H9 (cell line): ENCODE data around the gene CCR5. TPM values are rescaled to one million over a fixed set of nuclear protein-coding genes. Genes with fewer than 3 reads are reported as not detected.

ENCODE experiments used
- DNase-seq: peaks from one replicate; pipeline ENCODE4 v3.0.0-alpha.2; 2017
- H2AFZ ChIP-seq: one replicate; pipeline ENCODE4 v1.6.1; 2013; ENCODE audit warnings: mild to moderate bottlenecking, low read length, control low read depth, moderate library complexity
- H2AK5ac ChIP-seq: 2 replicates; pipeline ENCODE4 v1.6.1; 2013; ENCODE audit warnings: low read length, control low read depth, mixed read lengths; ENCODE audit not compliant: insufficient read length
- H2BK120ac ChIP-seq: one replicate; pipeline ENCODE4 v1.6.1; 2013; ENCODE audit warnings: low read depth, mild to moderate bottlenecking, low read length, control low read depth, inconsistent platforms; ENCODE audit not compliant: poor library complexity, severe bottlenecking
- H2BK12ac ChIP-seq: 2 replicates; pipeline ENCODE4 v1.6.1; 2013; ENCODE audit warnings: low read length, control low read depth, mixed read lengths, low read depth; ENCODE audit not compliant: insufficient read length
- H2BK15ac ChIP-seq: 2 replicates; pipeline ENCODE4 v1.6.1; 2013; ENCODE audit warnings: low read depth, low read length, control low read depth
- H2BK20ac ChIP-seq: one replicate; pipeline ENCODE4 v1.6.1; 2013; ENCODE audit warnings: low read depth, mild to moderate bottlenecking, low read length, control low read depth, inconsistent platforms; ENCODE audit not compliant: poor library complexity, severe bottlenecking
- H2BK5ac ChIP-seq: 2 replicates; pipeline ENCODE4 v1.6.1; 2013; ENCODE audit warnings: low read length, control low read depth, mixed read lengths; ENCODE audit not compliant: insufficient read length
- H3K14ac ChIP-seq: 2 replicates; pipeline ENCODE4 v1.6.1; 2013; ENCODE audit warnings: low read length, control low read depth; ENCODE audit not compliant: insufficient read depth
- H3K18ac ChIP-seq: 2 replicates; pipeline ENCODE4 v1.6.1; 2013; ENCODE audit warnings: low read depth, mild to moderate bottlenecking, mixed read lengths, low read length, control low read depth; ENCODE audit not compliant: insufficient read length
- H3K23ac ChIP-seq: 2 replicates; pipeline ENCODE4 v1.6.1; 2013; ENCODE audit warnings: low read length, control low read depth, mixed read lengths, low read depth; ENCODE audit not compliant: insufficient read length
- H3K23me2 ChIP-seq: 2 replicates; pipeline ENCODE4 v1.6.1; 2013; ENCODE audit warnings: low read depth, mild to moderate bottlenecking, mixed read lengths, low read length, control low read depth; ENCODE audit not compliant: insufficient read length, poor library complexity, severe bottlenecking
- H3K27ac ChIP-seq: 2 replicates; pipeline ENCODE4 v1.5.1; 2013; ENCODE audit warnings: low read length, control low read depth, mixed read lengths, low read depth; ENCODE audit not compliant: insufficient read length
- H3K27me3 ChIP-seq: 2 replicates; pipeline ENCODE4 v1.6.1; 2013; ENCODE audit warnings: low read length, control low read depth, inconsistent platforms; ENCODE audit not compliant: insufficient read depth
- H3K4ac ChIP-seq: 2 replicates; pipeline ENCODE4 v1.6.1; 2013; ENCODE audit warnings: low read depth, mild to moderate bottlenecking, control low read depth, inconsistent platforms, low read length, moderate library complexity
- H3K4me1 ChIP-seq: 2 replicates; pipeline ENCODE4 v1.6.1; 2013; ENCODE audit warnings: low read length, control low read depth, inconsistent platforms; ENCODE audit not compliant: insufficient read depth
- H3K4me2 ChIP-seq: 2 replicates; pipeline ENCODE4 v1.6.1; 2013; ENCODE audit warnings: low read length, control low read depth, mixed read lengths; ENCODE audit not compliant: insufficient read length, insufficient read depth
- H3K56ac ChIP-seq: 2 replicates; pipeline ENCODE4 v1.6.1; 2013; ENCODE audit warnings: low read depth, mild to moderate bottlenecking, mixed read lengths, low read length, control low read depth; ENCODE audit not compliant: insufficient read length
- H3K79me1 ChIP-seq: 2 replicates; pipeline ENCODE4 v1.6.1; 2013; ENCODE audit warnings: low read depth, mild to moderate bottlenecking, moderate library complexity, low read length, control low read depth, inconsistent platforms; ENCODE audit not compliant: insufficient read depth, poor library complexity, severe bottlenecking
- H3K79me2 ChIP-seq: 2 replicates; pipeline ENCODE4 v1.6.1; 2013; ENCODE audit warnings: low read length, control low read depth, inconsistent platforms; ENCODE audit not compliant: insufficient read depth
- H3K9ac ChIP-seq: 2 replicates; pipeline ENCODE4 v1.6.1; 2013; ENCODE audit warnings: low read length, control low read depth, mixed read lengths; ENCODE audit not compliant: insufficient read length; ENCODE audit errors: extremely low read depth
- H3K9me3 ChIP-seq: one replicate; pipeline ENCODE4 v1.6.1; 2013; ENCODE audit warnings: low read depth, low read length, inconsistent platforms; ENCODE audit not compliant: control insufficient read depth
- H3T11ph ChIP-seq: one replicate; pipeline ENCODE4 v1.6.1; 2013; ENCODE audit warnings: mild to moderate bottlenecking, low read length, control low read depth, inconsistent platforms
- H4K20me1 ChIP-seq: one replicate; pipeline ENCODE4 v1.6.1; 2013; ENCODE audit not compliant: control insufficient read depth, insufficient read length, insufficient read depth
- H4K5ac ChIP-seq: 2 replicates; pipeline ENCODE4 v1.6.1; 2013; ENCODE audit warnings: low read depth, mild to moderate bottlenecking, mixed read lengths, low read length, control low read depth; ENCODE audit not compliant: insufficient read length
- H4K8ac ChIP-seq: replicated peaks from 2 replicates; pipeline ENCODE4 v1.6.1; 2013; ENCODE audit warnings: low read length, control low read depth, mixed read lengths, low read depth; ENCODE audit not compliant: insufficient read length
- H4K91ac ChIP-seq: 2 replicates; pipeline ENCODE4 v1.6.1; 2013; ENCODE audit warnings: low read depth, mild to moderate bottlenecking, moderate library complexity, mixed read lengths, low read length, control low read depth; ENCODE audit not compliant: insufficient read length
- H3K27ac Mint-ChIP-seq, 3 experiments: 2 replicates in 2 of 3; 3 replicates in 1 of 3; pipeline ENCODE4 v1.8.0; 2020 to 2021; ENCODE audit warnings: mixed read lengths in 3 of 3, mild to moderate bottlenecking in 1 of 3, moderate library complexity in 1 of 3
- H3K27me3 Mint-ChIP-seq: 2 replicates; pipeline ENCODE4 v1.8.0; 2021; ENCODE audit warnings: low read depth, mild to moderate bottlenecking, moderate library complexity, mixed read lengths
- H3K36me3 Mint-ChIP-seq, 3 experiments: 2 replicates in 2 of 3; 3 replicates in 1 of 3; pipeline ENCODE4 v1.8.0; 2020 to 2021; ENCODE audit warnings: low read depth in 3 of 3, mixed read lengths in 3 of 3; ENCODE audit not compliant: insufficient read depth in 1 of 3
- H3K4me1 Mint-ChIP-seq, 2 experiments: 2 replicates each; pipeline ENCODE4 v1.8.0; 2020; ENCODE audit warnings: mixed read lengths in 2 of 2
- H3K4me3 Mint-ChIP-seq, 2 experiments: 2 replicates in 1 of 2; 3 replicates in 1 of 2; pipeline ENCODE4 v1.8.0; 2020 to 2021; ENCODE audit warnings: mild to moderate bottlenecking in 2 of 2, mixed read lengths in 2 of 2, moderate library complexity in 1 of 2
- H3K9me3 Mint-ChIP-seq, 2 experiments: 2 replicates in 1 of 2; 3 replicates in 1 of 2; pipeline ENCODE4 v1.8.0; 2020; ENCODE audit warnings: mild to moderate bottlenecking in 2 of 2, mixed read lengths in 2 of 2, moderate library complexity in 1 of 2
- WGBS: extraction: QIAGEN DNeasy Blood & Tissue Kit; methylation state at CpG from one replicate; pipeline ENCODE4 v1.1.7; 2013; ENCODE audit warnings: missing lambda C conversion rate, low lambda C conversion rate, mixed read lengths; ENCODE audit not compliant: insufficient read length; ENCODE audit errors: extremely low coverage; 5-methylcytosine and 5-hydroxymethylcytosine counted together
- total RNA-seq: library from RNA; stranded (reverse); gene quantifications from 2 replicates; pipeline ENCODE4 v1.2.1, GENCODE V29; 2021
- TF ChIP-seq, protein P1 (sequence below): fragments of 200-600 bp; sonication (generic); conservative IDR thresholded peaks from 3 replicates; pipeline ENCODE4 v1.8.0; 2021; ENCODE audit warnings: antibody characterized with exemption, mild to moderate bottlenecking

Gene CCR5
- total RNA-seq, 1 experiment from 2014 or later, result not detected

DNA sequence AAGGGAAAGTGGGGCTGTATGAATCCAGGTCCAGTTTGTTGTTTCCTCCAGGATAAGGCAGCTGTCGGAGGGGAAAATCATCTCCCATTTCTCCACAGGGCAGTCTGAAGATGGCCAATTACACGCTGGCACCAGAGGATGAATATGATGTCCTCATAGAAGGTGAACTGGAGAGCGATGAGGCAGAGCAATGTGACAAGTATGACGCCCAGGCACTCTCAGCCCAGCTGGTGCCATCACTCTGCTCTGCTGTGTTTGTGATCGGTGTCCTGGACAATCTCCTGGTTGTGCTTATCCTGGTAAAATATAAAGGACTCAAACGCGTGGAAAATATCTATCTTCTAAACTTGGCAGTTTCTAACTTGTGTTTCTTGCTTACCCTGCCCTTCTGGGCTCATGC is 37.2 kb downstream of the CCR5 start:
- no peak for DNase-seq
- no peaks in the 10 kb centered on the region for H3K9me3 ChIP-seq
- no peak overlapping the region for H3K18ac ChIP-seq
- no peak overlapping the region for H3K4me2 ChIP-seq
- no peak overlapping the region for H2BK12ac ChIP-seq
- no peak overlapping the region for H3K9ac ChIP-seq
- H3K79me1 ChIP-seq, result no peaks in the 10 kb centered on the region
- Mint-ChIP-seq H3K27ac (no peak overlapping the region), H3K9me3 (no peaks in the 10 kb centered on the region; a peak in 1 of 5 replicates), H3K27me3 (peaks cover 4% of the 10 kb centered on the region), H3K4me3 (no peak overlapping the region), H3K4me1 (peaks cover 2 to 5% of the 10 kb centered on the region in 2 experiments; a peak in 2 of 4 replicates), H3K36me3 (no peaks in the 10 kb centered on the region)
- H2BK5ac ChIP-seq, result no peak overlapping the region
- H3K14ac ChIP-seq, result no peak overlapping the region
- no peak overlapping the region for H2AFZ ChIP-seq
- no peaks in the 10 kb centered on the region for H3K23me2 ChIP-seq
- no peak overlapping the region for H4K91ac ChIP-seq
- no peak overlapping the region for H3K27ac ChIP-seq
- no peak overlapping the region for H3K23ac ChIP-seq
- H2BK20ac ChIP-seq, result no peak overlapping the region
- no peak overlapping the region for H3T11ph ChIP-seq
- no peaks in the 10 kb centered on the region for H3K79me2 ChIP-seq
- WGBS, result no CpG with 5 or more reads among the region's 7 CpGs
- H3K56ac ChIP-seq, result no peak overlapping the region
- no peaks in the 10 kb centered on the region for H4K20me1 ChIP-seq
- H4K5ac ChIP-seq, result no peak overlapping the region
- no peak overlapping the region for H2BK15ac ChIP-seq
- no peaks in the 10 kb centered on the region for H3K4me1 ChIP-seq
- H3K27me3 ChIP-seq, result no peaks in the 10 kb centered on the region
- no peak overlapping the region for H2AK5ac ChIP-seq
- TF ChIP-seq, protein P1, sequence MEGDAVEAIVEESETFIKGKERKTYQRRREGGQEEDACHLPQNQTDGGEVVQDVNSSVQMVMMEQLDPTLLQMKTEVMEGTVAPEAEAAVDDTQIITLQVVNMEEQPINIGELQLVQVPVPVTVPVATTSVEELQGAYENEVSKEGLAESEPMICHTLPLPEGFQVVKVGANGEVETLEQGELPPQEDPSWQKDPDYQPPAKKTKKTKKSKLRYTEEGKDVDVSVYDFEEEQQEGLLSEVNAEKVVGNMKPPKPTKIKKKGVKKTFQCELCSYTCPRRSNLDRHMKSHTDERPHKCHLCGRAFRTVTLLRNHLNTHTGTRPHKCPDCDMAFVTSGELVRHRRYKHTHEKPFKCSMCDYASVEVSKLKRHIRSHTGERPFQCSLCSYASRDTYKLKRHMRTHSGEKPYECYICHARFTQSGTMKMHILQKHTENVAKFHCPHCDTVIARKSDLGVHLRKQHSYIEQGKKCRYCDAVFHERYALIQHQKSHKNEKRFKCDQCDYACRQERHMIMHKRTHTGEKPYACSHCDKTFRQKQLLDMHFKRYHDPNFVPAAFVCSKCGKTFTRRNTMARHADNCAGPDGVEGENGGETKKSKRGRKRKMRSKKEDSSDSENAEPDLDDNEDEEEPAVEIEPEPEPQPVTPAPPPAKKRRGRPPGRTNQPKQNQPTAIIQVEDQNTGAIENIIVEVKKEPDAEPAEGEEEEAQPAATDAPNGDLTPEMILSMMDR, result no peak
- H3K4ac ChIP-seq, result no peak overlapping the region
- no peak overlapping the region for H4K8ac ChIP-seq
- H2BK120ac ChIP-seq, result no peak overlapping the region
